ENCODE data around the gene CLDN1. TPM values are rescaled to one million over a fixed set of nuclear protein-coding genes. Genes with fewer than 3 reads are reported as not detected.
"Not testable (repeated sequence)": the region's sequence is repeated elsewhere in the genome, so short reads cannot be mapped to it uniquely, and the experiment has no call there.

Gene CLDN1
- polyA plus RNA-seq, 4 donors = 58.3 to 85.0 (median 76.6) TPM

DNA sequence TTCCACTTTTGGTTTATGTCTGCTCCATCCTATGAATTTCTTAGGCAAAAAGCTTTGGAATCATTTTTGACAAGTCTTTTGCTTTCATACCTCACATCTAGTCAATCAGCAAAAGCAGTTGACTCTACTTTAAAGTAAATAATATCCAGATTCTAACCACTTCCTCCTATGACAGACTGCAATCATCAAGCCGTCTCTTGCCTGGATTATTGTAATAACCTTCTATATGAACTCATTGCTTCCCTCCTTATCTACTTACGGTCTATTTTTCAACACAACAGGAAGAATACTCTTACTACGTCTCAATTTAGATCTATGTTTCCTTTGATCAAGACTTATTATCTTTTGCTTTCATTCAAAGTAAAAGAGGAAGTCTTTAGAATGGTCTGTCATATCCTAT is 20.7 kb downstream of the CLDN1 start:
- DNase-seq (ENCODE audit: low read depth in 4 of 4, low spot score in 3 of 4) = no peak

GRCh38 chr3:190299969-190300368 is 22.3 kb downstream of the CLDN1 start:
- no peak for DNase-seq (ENCODE audit: low read depth in 4 of 4, low spot score in 3 of 4)

DNA sequence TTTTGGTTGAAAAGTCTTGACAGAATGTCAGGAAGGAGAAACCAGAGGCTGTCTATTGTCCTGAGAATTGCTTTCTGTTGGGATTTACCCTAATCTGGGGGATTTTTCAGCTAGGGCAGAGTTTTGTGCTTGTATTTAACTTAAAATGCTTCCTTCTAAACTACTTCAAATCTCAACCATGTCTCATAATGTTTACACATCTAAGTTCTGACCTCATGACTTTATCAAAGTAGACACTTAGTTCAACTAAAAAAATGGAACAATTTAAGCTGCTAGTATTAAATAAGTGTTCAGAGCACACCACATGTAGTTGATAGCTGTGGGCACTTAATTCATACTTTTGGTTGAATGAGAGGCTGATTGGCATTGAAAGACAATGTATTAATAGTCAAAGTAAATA is 28.2 kb downstream of the CLDN1 start:
- DNase-seq (ENCODE audit: low read depth in 4 of 4, low spot score in 3 of 4) = no peak

DNA sequence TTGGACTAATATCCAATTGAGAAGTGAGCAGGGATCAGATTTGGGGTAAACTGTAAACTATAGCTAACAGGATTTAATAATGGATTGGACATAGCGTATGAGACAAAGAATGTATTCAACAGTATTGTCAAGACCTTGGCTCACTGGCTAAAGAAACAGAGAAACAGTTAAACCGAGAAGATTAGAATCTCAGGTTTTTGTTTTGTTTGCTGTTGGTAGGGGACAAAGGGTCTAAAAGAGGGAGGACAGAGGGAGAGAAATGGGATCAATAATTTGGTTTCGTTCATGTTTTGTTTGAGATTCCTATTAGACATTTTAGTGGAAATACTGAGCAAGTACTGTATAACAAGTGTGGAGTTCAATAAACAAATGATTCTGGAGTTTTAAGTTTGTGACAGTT is 28.6 kb downstream of the CLDN1 start:
- DNase-seq (ENCODE audit: low read depth in 4 of 4, low spot score in 3 of 4) = no peak

- DNase-seq (ENCODE audit: low read depth in 4 of 4, low spot score in 3 of 4) = no peak
These were observed 30.2 kb downstream of the CLDN1 start for GRCh38 chr3:190291994-190292584.

DNA sequence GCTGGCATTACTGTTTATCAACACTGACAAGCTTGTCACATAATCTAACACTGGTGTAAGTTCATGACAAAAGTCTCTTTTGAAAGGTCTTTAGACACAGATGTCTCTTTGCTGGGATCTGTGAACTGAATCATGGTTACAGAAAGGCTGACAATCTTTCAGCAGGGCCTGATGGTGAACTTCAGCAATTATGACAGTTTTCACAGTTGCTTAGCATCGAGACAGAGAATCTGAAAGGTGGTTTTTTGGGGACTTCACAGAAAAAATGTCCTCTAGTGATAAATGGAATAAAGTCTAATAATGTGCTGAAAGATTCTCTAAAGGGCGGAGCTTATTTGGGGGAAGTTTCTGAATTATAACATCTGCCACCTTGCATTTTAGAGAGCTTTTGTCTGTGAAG is 32.3 kb downstream of the CLDN1 start:
- no peak for DNase-seq (ENCODE audit: low read depth in 4 of 4, low spot score in 3 of 4)

DNA sequence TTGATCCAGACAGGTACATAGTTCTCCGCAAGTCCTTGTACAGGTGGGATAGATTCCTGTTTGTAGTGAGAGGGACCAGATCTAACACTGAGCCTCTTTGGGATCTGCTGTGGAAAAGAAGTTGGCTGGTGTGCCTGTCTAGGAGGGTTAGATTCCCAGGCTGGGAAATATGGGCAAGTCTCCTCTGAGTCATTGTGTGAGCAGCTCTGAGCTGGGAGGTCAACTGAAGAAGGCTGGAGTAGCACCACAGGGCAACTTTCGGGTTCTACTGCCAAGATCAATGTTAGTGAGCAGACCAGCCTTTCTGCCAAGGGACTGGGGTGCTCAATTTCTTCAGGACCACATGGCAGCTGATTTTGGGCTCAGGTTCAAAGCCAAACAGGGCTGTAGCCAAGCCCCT is 33.4 kb downstream of the CLDN1 start:
- no peak for DNase-seq (ENCODE audit: low read depth in 4 of 4, low spot score in 3 of 4)

- no peak for DNase-seq (ENCODE audit: low read depth in 4 of 4, low spot score in 3 of 4)
These were observed 36.2 kb downstream of the CLDN1 start for GRCh38 chr3:190286014-190286413.

GRCh38 chr3:190281308-190282051 is 40.8 kb downstream of the CLDN1 start:
- DNase-seq (ENCODE audit: low read depth in 4 of 4, low spot score in 3 of 4) = peak in 1 of 4 donors; percentile 16

DNA sequence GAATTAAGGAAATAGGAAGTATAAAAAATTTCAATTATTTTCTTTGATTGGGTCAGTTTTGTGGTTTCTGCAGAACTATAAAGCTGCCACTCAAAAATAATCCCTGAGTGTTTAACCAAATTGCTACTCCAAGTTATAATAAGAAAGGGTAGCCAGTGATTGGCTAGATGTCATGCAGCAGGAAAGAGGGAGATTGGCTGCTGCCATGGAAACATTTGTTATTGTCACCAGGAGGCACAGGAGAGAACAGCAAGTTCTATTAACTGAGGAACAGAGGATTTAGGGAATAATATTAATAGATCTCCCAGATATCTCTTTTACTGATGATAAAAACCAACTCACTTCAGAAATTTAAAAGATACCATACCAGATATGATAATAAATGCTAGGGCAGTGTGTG is 42.6 kb downstream of the CLDN1 start:
- no peak for DNase-seq (ENCODE audit: low read depth in 4 of 4, low spot score in 3 of 4)

GRCh38 chr3:190272747-190273146 is 49.5 kb downstream of the CLDN1 start:
- DNase-seq (ENCODE audit: low read depth in 4 of 4, low spot score in 3 of 4) = no peak

- DNase-seq (ENCODE audit: low read depth in 4 of 4, low spot score in 3 of 4) = no peak
These were observed 53.1 kb downstream of the CLDN1 start for GRCh38 chr3:190269101-190269500.

- DNase-seq (ENCODE audit: low read depth in 4 of 4, low spot score in 3 of 4) = not testable (repeated sequence)
These were observed 54.8 kb downstream of the CLDN1 start for GRCh38 chr3:190267464-190267863.

DNA sequence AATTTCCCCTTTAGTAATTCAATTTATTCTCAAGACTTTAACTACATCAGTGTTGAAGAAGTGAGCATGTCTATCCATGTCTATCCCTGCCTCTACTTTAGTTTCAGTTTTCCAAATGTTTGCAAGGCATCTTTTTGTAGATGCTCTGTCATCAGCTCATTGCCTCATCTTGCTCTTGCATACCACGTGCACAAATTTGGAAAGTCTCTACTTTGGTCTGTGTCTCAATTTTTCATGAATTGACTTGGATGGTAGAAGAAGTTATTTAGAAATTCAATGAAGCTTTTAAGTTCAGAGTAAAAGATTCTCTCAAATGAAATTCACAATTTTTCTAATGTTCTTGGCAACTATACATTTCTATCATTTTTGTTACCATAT is 55.3 kb downstream of the CLDN1 start:
- no peak for DNase-seq (ENCODE audit: low read depth in 4 of 4, low spot score in 3 of 4)

- DNase-seq (ENCODE audit: low read depth in 4 of 4, low spot score in 3 of 4) = no peak
These were observed 55.9 kb downstream of the CLDN1 start for GRCh38 chr3:190266265-190266912.

DNA sequence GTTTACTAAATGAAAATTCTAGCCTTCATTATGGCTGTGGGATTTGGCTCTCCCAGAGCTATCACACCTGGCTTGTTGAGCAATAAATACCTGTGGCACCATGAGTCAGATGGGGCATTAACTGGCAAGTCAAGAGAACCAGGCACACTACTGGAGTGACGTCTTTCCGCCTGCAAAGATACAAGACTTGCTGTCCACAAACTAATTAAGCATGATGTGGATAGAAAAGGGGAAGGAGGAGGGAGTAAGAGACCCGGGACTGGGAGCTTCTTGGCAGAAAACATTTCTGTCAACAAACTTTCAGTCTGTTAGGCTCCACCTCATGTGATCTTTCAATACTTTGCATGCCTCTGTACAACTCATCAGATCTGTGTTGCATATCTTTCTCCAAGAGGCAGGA is 56.5 kb downstream of the CLDN1 start:
- no peak for DNase-seq (ENCODE audit: low read depth in 4 of 4, low spot score in 3 of 4)

DNA sequence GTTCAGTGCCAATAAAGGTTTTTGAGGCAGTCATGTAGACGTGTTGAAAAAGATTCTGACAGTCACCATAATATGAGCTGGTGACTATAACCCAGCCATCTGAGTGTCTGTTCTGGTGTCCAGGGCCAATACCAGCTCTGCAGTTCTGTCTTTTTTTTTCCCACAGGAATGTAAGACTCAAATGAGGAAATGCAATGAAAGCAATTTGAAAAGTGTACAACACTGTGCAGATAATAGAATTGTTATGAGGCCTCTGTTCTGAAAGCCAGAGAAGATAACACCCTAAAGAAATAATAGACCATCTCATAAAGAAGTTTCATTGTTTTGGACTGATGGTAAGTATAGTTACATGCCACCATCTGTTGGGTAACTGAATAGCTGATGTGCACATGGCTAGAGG is 57.1 kb downstream of the CLDN1 start:
- no peak for DNase-seq (ENCODE audit: low read depth in 4 of 4, low spot score in 3 of 4)

GRCh38 chr3:190261740-190262139 is 60.5 kb downstream of the CLDN1 start:
- DNase-seq (ENCODE audit: low read depth in 4 of 4, low spot score in 3 of 4) = no peak

GRCh38 chr3:190261015-190261414 is 61.2 kb downstream of the CLDN1 start:
- no peak for DNase-seq (ENCODE audit: low read depth in 4 of 4, low spot score in 3 of 4)

DNA sequence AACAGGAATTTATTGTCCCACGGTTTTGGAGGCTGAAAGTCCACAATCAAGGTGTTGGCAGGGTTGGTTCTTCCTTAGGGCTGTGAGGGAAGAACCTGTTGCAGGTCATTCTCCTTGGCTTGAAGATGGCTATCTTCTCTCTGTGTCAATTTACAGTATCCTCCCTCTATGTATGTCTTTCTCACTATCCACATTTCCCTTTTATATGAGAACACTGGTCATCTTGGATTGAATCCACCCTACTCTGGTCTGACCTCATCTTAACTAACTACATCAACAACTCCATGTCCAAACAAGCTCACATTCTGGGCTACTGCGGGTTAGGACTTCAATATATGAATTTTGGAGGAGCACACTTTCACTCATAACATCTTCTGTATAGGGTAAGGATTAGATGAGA is 61.9 kb downstream of the CLDN1 start:
- no peak for DNase-seq (ENCODE audit: low read depth in 4 of 4, low spot score in 3 of 4)

DNA sequence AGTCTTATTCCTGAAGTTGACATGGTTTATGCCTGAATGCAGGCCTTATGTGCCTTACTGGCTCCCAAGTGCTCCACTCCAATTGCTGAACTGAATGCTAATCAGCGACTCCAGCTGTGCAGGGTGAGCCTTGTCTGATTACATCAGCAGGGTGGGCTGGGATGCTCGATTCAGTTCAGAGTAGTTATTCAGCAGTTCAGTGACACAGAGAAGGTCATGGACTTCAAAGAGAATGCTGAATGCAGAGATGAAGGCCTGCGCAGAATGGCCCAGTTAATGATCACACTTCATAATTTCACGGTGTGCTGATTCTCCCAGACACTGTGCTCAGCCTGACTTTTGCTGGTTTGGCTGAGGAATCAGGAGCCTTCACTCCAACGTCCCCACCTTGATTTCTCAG is 63.6 kb downstream of the CLDN1 start:
- DNase-seq (ENCODE audit: low read depth in 4 of 4, low spot score in 3 of 4) = peak; percentile 13 to 40 (median 34)

Measured in right renal pelvis (tissue), 4 donors.